ENCODE data around the gene ACAP2. TPM values are rescaled to one million over a fixed set of nuclear protein-coding genes. Genes with fewer than 3 reads are reported as not detected.

The ACAP2 gene
- total RNA-seq, 1 experiment from 2014 or later = 42.0 TPM

DNA sequence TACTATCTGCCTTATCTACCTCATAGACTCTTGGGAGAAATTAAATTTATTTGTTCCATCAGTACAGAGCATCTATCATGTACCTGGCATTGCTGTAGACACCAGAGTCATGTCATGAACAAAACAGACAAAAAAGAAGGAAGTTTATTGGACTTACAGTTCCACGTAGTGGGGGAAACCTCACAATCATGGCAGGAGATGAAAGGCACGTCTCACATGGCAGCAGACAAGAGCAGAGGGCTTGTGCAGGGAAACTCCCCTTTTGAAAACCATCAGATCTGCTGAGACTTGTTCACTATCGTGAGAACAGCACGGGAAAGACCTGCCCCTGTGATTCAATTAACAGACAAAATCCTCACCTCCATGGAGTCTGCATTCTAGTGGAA, 25.6 kb upstream of the ACAP2 start (continued):
- TF ChIP-seq NFYB (CRISPR knock-in tag; conservative IDR thresholded peaks at IDR 0.05; ENCODE audit: low read depth) (no peak), KAT7 (CRISPR knock-in tag; IDR thresholded peaks at IDR 0.05; ENCODE audit: borderline replicate concordance) (no peak), ATF1 (CRISPR knock-in tag; IDR thresholded peaks at IDR 0.05) (no peak)
- TF ChIP-seq, protein P1, sequence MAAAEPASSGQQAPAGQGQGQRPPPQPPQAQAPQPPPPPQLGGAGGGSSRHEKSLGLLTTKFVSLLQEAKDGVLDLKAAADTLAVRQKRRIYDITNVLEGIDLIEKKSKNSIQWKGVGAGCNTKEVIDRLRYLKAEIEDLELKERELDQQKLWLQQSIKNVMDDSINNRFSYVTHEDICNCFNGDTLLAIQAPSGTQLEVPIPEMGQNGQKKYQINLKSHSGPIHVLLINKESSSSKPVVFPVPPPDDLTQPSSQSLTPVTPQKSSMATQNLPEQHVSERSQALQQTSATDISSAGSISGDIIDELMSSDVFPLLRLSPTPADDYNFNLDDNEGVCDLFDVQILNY (CRISPR knock-in tag; IDR thresholded peaks at IDR 0.05) = no peak
- TF ChIP-seq, protein P2, sequence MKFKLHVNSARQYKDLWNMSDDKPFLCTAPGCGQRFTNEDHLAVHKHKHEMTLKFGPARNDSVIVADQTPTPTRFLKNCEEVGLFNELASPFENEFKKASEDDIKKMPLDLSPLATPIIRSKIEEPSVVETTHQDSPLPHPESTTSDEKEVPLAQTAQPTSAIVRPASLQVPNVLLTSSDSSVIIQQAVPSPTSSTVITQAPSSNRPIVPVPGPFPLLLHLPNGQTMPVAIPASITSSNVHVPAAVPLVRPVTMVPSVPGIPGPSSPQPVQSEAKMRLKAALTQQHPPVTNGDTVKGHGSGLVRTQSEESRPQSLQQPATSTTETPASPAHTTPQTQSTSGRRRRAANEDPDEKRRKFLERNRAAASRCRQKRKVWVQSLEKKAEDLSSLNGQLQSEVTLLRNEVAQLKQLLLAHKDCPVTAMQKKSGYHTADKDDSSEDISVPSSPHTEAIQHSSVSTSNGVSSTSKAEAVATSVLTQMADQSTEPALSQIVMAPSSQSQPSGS (CRISPR knock-in tag; IDR thresholded peaks at IDR 0.05; ENCODE audit: borderline replicate concordance, low read depth) = no peak
- TF ChIP-seq, protein P3, sequence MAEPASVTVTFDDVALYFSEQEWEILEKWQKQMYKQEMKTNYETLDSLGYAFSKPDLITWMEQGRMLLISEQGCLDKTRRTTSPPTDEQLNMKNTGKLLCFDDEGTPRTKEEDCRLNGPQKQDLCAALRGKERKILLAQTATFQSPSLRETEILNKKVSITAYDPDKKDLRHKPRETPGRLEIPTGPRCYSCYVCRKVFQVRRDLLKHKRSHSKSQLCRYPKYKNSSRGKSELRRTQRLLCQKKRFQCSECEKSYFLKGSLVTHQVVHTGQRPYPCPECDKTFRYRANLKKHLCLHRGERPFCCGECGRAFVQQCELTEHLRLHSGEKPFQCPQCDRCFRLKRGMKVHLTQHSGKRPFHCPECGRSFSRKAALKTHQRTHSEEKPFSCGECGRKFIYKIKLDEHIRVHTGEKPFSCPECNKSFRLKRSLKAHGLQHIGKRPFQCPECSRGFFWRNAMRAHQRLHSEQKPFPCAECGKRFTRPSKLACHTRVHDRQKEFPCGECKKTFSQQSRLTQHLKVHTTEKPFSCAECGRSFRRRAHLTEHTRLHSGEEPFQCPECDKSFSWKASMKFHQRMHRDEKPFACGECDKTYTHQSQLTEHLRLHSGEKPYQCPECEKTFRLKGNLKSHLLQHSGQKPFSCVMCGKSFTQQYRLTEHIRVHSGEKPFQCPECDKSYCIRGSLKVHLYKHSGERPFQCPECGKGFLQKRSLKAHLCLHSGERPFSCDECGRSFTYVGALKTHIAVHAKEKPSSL (CRISPR knock-in tag; conservative IDR thresholded peaks at IDR 0.05) = no peak

DNA sequence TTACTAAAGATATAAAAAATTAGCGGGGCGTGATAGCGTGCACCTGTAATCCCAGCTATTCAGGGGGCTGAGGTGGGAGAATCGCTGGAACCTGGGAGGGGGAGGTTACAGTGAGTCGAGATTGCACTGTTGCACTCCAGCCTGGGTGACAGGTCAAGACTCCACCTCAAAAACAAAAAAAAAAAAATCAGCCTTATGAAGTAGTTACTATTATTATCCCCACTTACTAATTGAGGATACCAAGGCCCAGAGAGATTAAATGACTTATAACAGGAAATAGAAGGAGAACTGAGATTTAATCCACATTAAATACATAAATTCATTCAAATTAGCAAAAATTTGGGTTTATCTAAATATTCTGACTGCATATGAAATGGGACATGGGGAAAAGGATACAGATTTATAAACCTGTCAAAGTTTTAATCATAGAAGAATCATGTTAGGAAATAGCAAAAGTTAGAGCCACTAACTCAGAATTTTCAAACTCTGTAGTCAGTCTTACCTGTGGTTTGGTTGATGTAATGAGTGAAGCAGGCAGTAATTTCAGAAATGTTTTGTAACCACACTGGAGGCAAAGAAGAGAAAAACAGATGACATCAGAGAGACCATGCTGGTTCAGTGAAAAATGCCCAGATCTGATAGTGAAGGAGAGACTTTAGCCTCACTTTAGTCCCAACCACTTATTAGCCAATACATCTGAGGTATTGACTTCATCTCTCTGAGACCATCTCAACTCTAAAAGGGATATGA, 25.0 kb upstream of the ACAP2 start:
- CTCF ChIA-PET = no interaction called here
- peaks cover 2% of the 10 kb centered on the region; the same call in 1 of the 2 replicates for H3K4me1 Mint-ChIP-seq
- no peak for DNase-seq (ENCODE audit: low spot score)
- TF ChIP-seq ZNF396 (CRISPR knock-in tag; IDR thresholded peaks at IDR 0.05; ENCODE audit: borderline replicate concordance) = no peak
- TF ChIP-seq, protein P4, sequence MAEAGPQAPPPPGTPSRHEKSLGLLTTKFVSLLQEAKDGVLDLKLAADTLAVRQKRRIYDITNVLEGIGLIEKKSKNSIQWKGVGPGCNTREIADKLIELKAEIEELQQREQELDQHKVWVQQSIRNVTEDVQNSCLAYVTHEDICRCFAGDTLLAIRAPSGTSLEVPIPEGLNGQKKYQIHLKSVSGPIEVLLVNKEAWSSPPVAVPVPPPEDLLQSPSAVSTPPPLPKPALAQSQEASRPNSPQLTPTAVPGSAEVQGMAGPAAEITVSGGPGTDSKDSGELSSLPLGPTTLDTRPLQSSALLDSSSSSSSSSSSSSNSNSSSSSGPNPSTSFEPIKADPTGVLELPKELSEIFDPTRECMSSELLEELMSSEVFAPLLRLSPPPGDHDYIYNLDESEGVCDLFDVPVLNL (CRISPR knock-in tag; IDR thresholded peaks at IDR 0.05; ENCODE audit: borderline replicate concordance, low read depth) = no peak
- TF ChIP-seq FOXJ3 (CRISPR knock-in tag; IDR thresholded peaks at IDR 0.05; ENCODE audit: borderline replicate concordance) = no peak
- TF ChIP-seq, protein P5, sequence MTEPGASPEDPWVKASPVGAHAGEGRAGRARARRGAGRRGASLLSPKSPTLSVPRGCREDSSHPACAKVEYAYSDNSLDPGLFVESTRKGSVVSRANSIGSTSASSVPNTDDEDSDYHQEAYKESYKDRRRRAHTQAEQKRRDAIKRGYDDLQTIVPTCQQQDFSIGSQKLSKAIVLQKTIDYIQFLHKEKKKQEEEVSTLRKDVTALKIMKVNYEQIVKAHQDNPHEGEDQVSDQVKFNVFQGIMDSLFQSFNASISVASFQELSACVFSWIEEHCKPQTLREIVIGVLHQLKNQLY (CRISPR knock-in tag; IDR thresholded peaks at IDR 0.05) = no peak
- TF ChIP-seq, protein P6, sequence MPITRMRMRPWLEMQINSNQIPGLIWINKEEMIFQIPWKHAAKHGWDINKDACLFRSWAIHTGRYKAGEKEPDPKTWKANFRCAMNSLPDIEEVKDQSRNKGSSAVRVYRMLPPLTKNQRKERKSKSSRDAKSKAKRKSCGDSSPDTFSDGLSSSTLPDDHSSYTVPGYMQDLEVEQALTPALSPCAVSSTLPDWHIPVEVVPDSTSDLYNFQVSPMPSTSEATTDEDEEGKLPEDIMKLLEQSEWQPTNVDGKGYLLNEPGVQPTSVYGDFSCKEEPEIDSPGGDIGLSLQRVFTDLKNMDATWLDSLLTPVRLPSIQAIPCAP (CRISPR knock-in tag; IDR thresholded peaks at IDR 0.05) = no peak
- no peak for TF ChIP-seq ZBTB21 (CRISPR knock-in tag; IDR thresholded peaks at IDR 0.05; ENCODE audit: borderline replicate concordance)
- TF ChIP-seq, protein P7, sequence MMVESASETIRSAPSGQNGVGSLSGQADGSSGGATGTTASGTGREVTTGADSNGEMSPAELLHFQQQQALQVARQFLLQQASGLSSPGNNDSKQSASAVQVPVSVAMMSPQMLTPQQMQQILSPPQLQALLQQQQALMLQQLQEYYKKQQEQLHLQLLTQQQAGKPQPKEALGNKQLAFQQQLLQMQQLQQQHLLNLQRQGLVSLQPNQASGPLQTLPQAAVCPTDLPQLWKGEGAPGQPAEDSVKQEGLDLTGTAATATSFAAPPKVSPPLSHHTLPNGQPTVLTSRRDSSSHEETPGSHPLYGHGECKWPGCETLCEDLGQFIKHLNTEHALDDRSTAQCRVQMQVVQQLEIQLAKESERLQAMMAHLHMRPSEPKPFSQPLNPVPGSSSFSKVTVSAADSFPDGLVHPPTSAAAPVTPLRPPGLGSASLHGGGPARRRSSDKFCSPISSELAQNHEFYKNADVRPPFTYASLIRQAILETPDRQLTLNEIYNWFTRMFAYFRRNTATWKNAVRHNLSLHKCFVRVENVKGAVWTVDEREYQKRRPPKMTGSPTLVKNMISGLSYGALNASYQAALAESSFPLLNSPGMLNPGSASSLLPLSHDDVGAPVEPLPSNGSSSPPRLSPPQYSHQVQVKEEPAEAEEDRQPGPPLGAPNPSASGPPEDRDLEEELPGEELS (CRISPR knock-in tag; IDR thresholded peaks at IDR 0.05) = no peak
- no peak for TF ChIP-seq ZNF416 (CRISPR knock-in tag; IDR thresholded peaks at IDR 0.05)
- TF ChIP-seq GRHL2 (CRISPR knock-in tag; IDR thresholded peaks at IDR 0.05; ENCODE audit: insufficient replicate concordance, severe bottlenecking) = no peak
- TF ChIP-seq, protein P8, sequence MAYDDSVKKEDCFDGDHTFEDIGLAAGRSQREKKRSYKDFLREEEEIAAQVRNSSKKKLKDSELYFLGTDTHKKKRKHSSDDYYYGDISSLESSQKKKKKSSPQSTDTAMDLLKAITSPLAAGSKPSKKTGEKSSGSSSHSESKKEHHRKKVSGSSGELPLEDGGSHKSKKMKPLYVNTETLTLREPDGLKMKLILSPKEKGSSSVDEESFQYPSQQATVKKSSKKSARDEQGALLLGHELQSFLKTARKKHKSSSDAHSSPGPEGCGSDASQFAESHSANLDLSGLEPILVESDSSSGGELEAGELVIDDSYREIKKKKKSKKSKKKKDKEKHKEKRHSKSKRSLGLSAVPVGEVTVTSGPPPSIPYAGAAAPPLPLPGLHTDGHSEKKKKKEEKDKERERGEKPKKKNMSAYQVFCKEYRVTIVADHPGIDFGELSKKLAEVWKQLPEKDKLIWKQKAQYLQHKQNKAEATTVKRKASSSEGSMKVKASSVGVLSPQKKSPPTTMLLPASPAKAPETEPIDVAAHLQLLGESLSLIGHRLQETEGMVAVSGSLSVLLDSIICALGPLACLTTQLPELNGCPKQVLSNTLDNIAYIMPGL (CRISPR knock-in tag; IDR thresholded peaks at IDR 0.05) = no peak
- TF ChIP-seq PRRX2 (CRISPR knock-in tag; IDR thresholded peaks at IDR 0.05) = no peak
- TF ChIP-seq CREB1 (CRISPR knock-in tag; IDR thresholded peaks at IDR 0.05) = no peak
- TF ChIP-seq, protein P9, sequence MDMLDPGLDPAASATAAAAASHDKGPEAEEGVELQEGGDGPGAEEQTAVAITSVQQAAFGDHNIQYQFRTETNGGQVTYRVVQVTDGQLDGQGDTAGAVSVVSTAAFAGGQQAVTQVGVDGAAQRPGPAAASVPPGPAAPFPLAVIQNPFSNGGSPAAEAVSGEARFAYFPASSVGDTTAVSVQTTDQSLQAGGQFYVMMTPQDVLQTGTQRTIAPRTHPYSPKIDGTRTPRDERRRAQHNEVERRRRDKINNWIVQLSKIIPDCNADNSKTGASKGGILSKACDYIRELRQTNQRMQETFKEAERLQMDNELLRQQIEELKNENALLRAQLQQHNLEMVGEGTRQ (CRISPR knock-in tag; IDR thresholded peaks at IDR 0.05) = no peak
- H3K27me3 Mint-ChIP-seq (ENCODE audit: low read depth) = no peaks in the 10 kb centered on the region; the same call in 1 of the 2 replicates
- no peak overlapping the region for H3K4me3 Mint-ChIP-seq
- H3K9me3 Mint-ChIP-seq = peaks cover 23% of the 10 kb centered on the region
- POLR2A ChIA-PET = no interaction called here
- no peak overlapping the region for H3K27ac Mint-ChIP-seq
- no peaks in the 10 kb centered on the region for H3K36me3 Mint-ChIP-seq
- no peak for ATAC-seq
